ENCODE data around the gene MFSD2B. TPM values are rescaled to one million over a fixed set of nuclear protein-coding genes. Genes with fewer than 3 reads are reported as not detected.
A peak's percentile ranks its signal among the peaks of the same experiment; 100 is the strongest.
"Not testable (repeated sequence)": the region's sequence is repeated elsewhere in the genome, so short reads cannot be mapped to it uniquely, and the experiment has no call there.

Gene MFSD2B
- total RNA-seq, 2 donors from 2014 or later, result 0.24 to 0.35 TPM

GRCh38 chr2:24012521-24013188 is 2.8 kb downstream of the MFSD2B start:
- no peak overlapping the region for H3K27ac Mint-ChIP-seq
- H3K4me3 Mint-ChIP-seq, result no peak overlapping the region
- no peaks in the 10 kb centered on the region for H3K4me1 Mint-ChIP-seq (ENCODE audit: low read depth)
- no peak for DNase-seq
- no peak for ATAC-seq (replicated peaks in 1 of 2)
- peaks cover 36% of the 10 kb centered on the region for H3K27me3 Mint-ChIP-seq (ENCODE audit: low read depth)
- H3K9me3 Mint-ChIP-seq, result no peaks in the 10 kb centered on the region
- H3K36me3 Mint-ChIP-seq (ENCODE audit: insufficient read depth in 2 of 2), result no peaks in the 10 kb centered on the region

GRCh38 chr2:24014902-24015301 is 5.0 kb downstream of the MFSD2B start:
- not testable (repeated sequence) for ATAC-seq (replicated peaks in 1 of 2); H3K27ac Mint-ChIP-seq; H3K4me3 Mint-ChIP-seq; DNase-seq; H3K9me3 Mint-ChIP-seq; H3K4me1 Mint-ChIP-seq (ENCODE audit: low read depth); H3K36me3 Mint-ChIP-seq (ENCODE audit: insufficient read depth in 2 of 2)
- peaks cover 22% of the 10 kb centered on the region for H3K27me3 Mint-ChIP-seq (ENCODE audit: low read depth)

- peaks cover 21% of the 10 kb centered on the region for H3K27me3 Mint-ChIP-seq (ENCODE audit: low read depth)
- no peak overlapping the region for H3K4me3 Mint-ChIP-seq
- H3K36me3 Mint-ChIP-seq (ENCODE audit: insufficient read depth in 2 of 2), result no peaks in the 10 kb centered on the region
- no peaks in the 10 kb centered on the region for H3K4me1 Mint-ChIP-seq (ENCODE audit: low read depth)
- H3K27ac Mint-ChIP-seq, result no peak overlapping the region
- DNase-seq, result no peak
- no peaks in the 10 kb centered on the region for H3K9me3 Mint-ChIP-seq
- ATAC-seq (replicated peaks in 1 of 2), result no peak
These were observed 5.9 kb downstream of the MFSD2B start for GRCh38 chr2:24015562-24016375.

GRCh38 chr2:24016376-24016761 is 6.5 kb downstream of the MFSD2B start:
- peaks cover 15% of the 10 kb centered on the region for H3K27me3 Mint-ChIP-seq (ENCODE audit: low read depth)
- H3K4me3 Mint-ChIP-seq, result no peak overlapping the region
- no peaks in the 10 kb centered on the region for H3K36me3 Mint-ChIP-seq (ENCODE audit: insufficient read depth in 2 of 2)
- ATAC-seq (replicated peaks in 1 of 2), result no peak
- H3K4me1 Mint-ChIP-seq (ENCODE audit: low read depth), result no peaks in the 10 kb centered on the region
- no peak overlapping the region for H3K27ac Mint-ChIP-seq
- DNase-seq, result no peak
- H3K9me3 Mint-ChIP-seq, result no peaks in the 10 kb centered on the region

GRCh38 chr2:24016853-24017703 is 7.2 kb downstream of the MFSD2B start:
- H3K9me3 Mint-ChIP-seq, result no peaks in the 10 kb centered on the region
- ATAC-seq (replicated peaks in 1 of 2) (no peak), DNase-seq (no peak)
- peaks cover 7% of the 10 kb centered on the region for H3K27me3 Mint-ChIP-seq (ENCODE audit: low read depth)
- no peaks in the 10 kb centered on the region for H3K4me1 Mint-ChIP-seq (ENCODE audit: low read depth)
- no peaks in the 10 kb centered on the region for H3K36me3 Mint-ChIP-seq (ENCODE audit: insufficient read depth in 2 of 2)
- no peak overlapping the region for H3K27ac Mint-ChIP-seq
- H3K4me3 Mint-ChIP-seq, result no peak overlapping the region

- Mint-ChIP-seq H3K9me3 (no peaks in the 10 kb centered on the region), H3K4me1 (ENCODE audit: low read depth) (no peaks in the 10 kb centered on the region), H3K27ac (no peak overlapping the region), H3K36me3 (ENCODE audit: insufficient read depth in 2 of 2) (no peaks in the 10 kb centered on the region), H3K27me3 (ENCODE audit: low read depth) (peaks cover 1% of the 10 kb centered on the region), H3K4me3 (no peak overlapping the region)
- ATAC-seq (replicated peaks in 1 of 2) (no peak), DNase-seq (no peak)
These were observed 7.8 kb downstream of the MFSD2B start for GRCh38 chr2:24017711-24018110.

- no peaks in the 10 kb centered on the region for H3K9me3 Mint-ChIP-seq
- no peaks in the 10 kb centered on the region for H3K27me3 Mint-ChIP-seq (ENCODE audit: low read depth)
- ATAC-seq (replicated peaks in 1 of 2) (no peak), DNase-seq (no peak)
- no peaks in the 10 kb centered on the region for H3K36me3 Mint-ChIP-seq (ENCODE audit: insufficient read depth in 2 of 2)
- no peaks in the 10 kb centered on the region for H3K4me1 Mint-ChIP-seq (ENCODE audit: low read depth)
- H3K4me3 Mint-ChIP-seq, result no peak overlapping the region
- no peak overlapping the region for H3K27ac Mint-ChIP-seq
These were observed 8.4 kb downstream of the MFSD2B start for GRCh38 chr2:24018241-24018640.

- ATAC-seq (replicated peaks in 1 of 2), result no peak
- no peaks in the 10 kb centered on the region for H3K27me3 Mint-ChIP-seq (ENCODE audit: low read depth)
- no peak overlapping the region for H3K4me3 Mint-ChIP-seq
- DNase-seq, result no peak
- no peaks in the 10 kb centered on the region for H3K9me3 Mint-ChIP-seq
- no peaks in the 10 kb centered on the region for H3K36me3 Mint-ChIP-seq (ENCODE audit: insufficient read depth in 2 of 2)
- no peak overlapping the region for H3K27ac Mint-ChIP-seq
- no peaks in the 10 kb centered on the region for H3K4me1 Mint-ChIP-seq (ENCODE audit: low read depth)
These were observed 9.8 kb downstream of the MFSD2B start for GRCh38 chr2:24019729-24020128.

- DNase-seq (no peak), ATAC-seq (replicated peaks in 1 of 2) (no peak)
- Mint-ChIP-seq H3K27ac (no peak overlapping the region), H3K4me1 (ENCODE audit: low read depth) (no peaks in the 10 kb centered on the region), H3K9me3 (no peaks in the 10 kb centered on the region), H3K4me3 (no peak overlapping the region), H3K27me3 (ENCODE audit: low read depth) (no peaks in the 10 kb centered on the region), H3K36me3 (ENCODE audit: insufficient read depth in 2 of 2) (no peaks in the 10 kb centered on the region)
These were observed 10.4 kb downstream of the MFSD2B start for GRCh38 chr2:24020244-24020643.

- H3K27ac Mint-ChIP-seq, result no peak overlapping the region
- no peaks in the 10 kb centered on the region for H3K4me1 Mint-ChIP-seq (ENCODE audit: low read depth)
- no peaks in the 10 kb centered on the region for H3K9me3 Mint-ChIP-seq
- no peaks in the 10 kb centered on the region for H3K27me3 Mint-ChIP-seq (ENCODE audit: low read depth)
- H3K36me3 Mint-ChIP-seq (ENCODE audit: insufficient read depth in 2 of 2), result no peaks in the 10 kb centered on the region
- ATAC-seq (replicated peaks in 1 of 2) (peak; percentile 65 to 67), DNase-seq (peak; percentile 33 to 51)
- H3K4me3 Mint-ChIP-seq, result no peak overlapping the region
These were observed 11.5 kb downstream of the MFSD2B start for GRCh38 chr2:24021122-24021998.

- Mint-ChIP-seq H3K27ac (no peak overlapping the region), H3K4me3 (no peak overlapping the region), H3K27me3 (ENCODE audit: low read depth) (no peaks in the 10 kb centered on the region), H3K4me1 (ENCODE audit: low read depth) (no peaks in the 10 kb centered on the region), H3K9me3 (no peaks in the 10 kb centered on the region), H3K36me3 (ENCODE audit: insufficient read depth in 2 of 2) (no peaks in the 10 kb centered on the region)
- ATAC-seq (replicated peaks in 1 of 2), result no peak
- no peak for DNase-seq
These were observed 12.6 kb downstream of the MFSD2B start for GRCh38 chr2:24022324-24022974.

- no peak overlapping the region for H3K27ac Mint-ChIP-seq
- no peak overlapping the region for H3K4me3 Mint-ChIP-seq
- ATAC-seq (replicated peaks in 1 of 2) (no peak), DNase-seq (no peak)
- H3K27me3 Mint-ChIP-seq (ENCODE audit: low read depth), result no peaks in the 10 kb centered on the region
- no peaks in the 10 kb centered on the region for H3K36me3 Mint-ChIP-seq (ENCODE audit: insufficient read depth in 2 of 2)
- no peaks in the 10 kb centered on the region for H3K4me1 Mint-ChIP-seq (ENCODE audit: low read depth)
- no peaks in the 10 kb centered on the region for H3K9me3 Mint-ChIP-seq
These were observed 13.2 kb downstream of the MFSD2B start for GRCh38 chr2:24022975-24023575.

All from activated T-cell treated with anti-CD3 and anti-CD28 coated beads, Interleukin-2, amount 50 U/mL, for 72 hours (primary cell).